Left ventricle myocardium inferior (tissue), 1 donor: ENCODE data around the gene SHB. TPM values are rescaled to one million over a fixed set of nuclear protein-coding genes. Genes with fewer than 3 reads are reported as not detected.
A peak's percentile ranks its signal among the peaks of the same experiment; 100 is the strongest.

ENCODE experiments used
- DNase-seq: peaks from one replicate; pipeline ENCODE4 v3.0.0-alpha.2; 2020
- H3K27ac ChIP-seq: fragments of 200-600 bp; replicated peaks from 2 replicates; pipeline ENCODE4 v1.8.0; 2021
- H3K27me3 ChIP-seq: fragments of 200-600 bp; 2 replicates; pipeline ENCODE4 v1.8.0; 2021; ENCODE audit warnings: low read depth
- H3K36me3 ChIP-seq: fragments of 200-600 bp; 2 replicates; pipeline ENCODE4 v1.8.0; 2021
- H3K4me1 ChIP-seq: fragments of 200-600 bp; 2 replicates; pipeline ENCODE4 v1.8.0; 2021
- H3K4me3 ChIP-seq: fragments of 200-600 bp; 2 replicates; pipeline ENCODE4 v1.8.0; 2021; ENCODE audit warnings: mild to moderate bottlenecking, moderate library complexity
- H3K9me3 ChIP-seq: fragments of 200-600 bp; replicated peaks from 2 replicates; pipeline ENCODE4 v1.8.0; 2021
- intact Hi-C: fragments of 100-400 bp; cut with micrococcal nuclease; formaldehyde crosslinking; loops from one replicate; pipeline ENCODE4 v1.11.0; 2022
- total RNA-seq: library from RNA; stranded (reverse); fragmentation: NEBNext Ultra II Directional; extraction: Animal tissue kit (Norgen Biotek cat#: 25700); gene quantifications from one replicate; pipeline ENCODE4 v1.2.1, GENCODE V29; 2021
- TF ChIP-seq, protein P1 (sequence below): fragments of 200-600 bp; IDR thresholded peaks from 2 replicates; pipeline ENCODE4 v1.8.0; 2021; ENCODE audit warnings: antibody characterized with exemption, mild to moderate bottlenecking, borderline replicate concordance
- donor health status: DM: no; HTN: yes; CAD: no; lungs with severe emphysema.

The SHB gene
- total RNA-seq, 1 donor from 2014 or later, result 19.4 TPM

DNA sequence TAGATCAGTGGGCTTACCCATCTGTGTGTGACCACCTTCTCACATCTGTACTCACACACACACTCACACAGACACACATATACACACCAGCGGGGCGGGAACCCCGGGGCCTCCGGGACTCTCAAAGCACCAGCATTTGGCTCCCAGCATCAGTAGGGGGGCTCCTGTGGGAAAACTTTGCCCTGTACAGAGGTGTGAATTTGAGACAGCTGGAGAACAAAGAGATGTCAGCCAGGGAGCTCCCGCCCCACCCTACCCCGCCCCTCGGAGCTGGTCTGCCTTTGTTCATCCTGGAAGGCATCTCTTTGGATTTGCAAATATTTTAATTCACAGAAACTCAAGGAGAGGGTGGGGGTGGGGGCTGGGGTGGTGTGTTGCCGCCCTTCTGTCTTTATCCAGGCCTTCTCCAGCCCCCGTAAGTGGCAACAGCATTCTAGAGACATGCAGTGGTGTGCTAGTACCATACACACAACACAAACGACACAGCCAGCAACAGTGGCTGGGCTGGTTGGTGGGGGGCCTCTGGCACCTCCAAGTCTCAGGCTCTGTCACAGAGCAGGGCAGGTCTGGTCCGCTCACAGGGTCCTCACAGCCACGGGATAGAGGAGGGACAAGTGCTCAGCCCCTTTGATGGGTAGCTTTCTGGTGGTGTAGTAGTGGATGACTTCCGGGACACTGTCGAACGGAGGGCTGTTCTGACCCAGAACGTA, 149.6 kb downstream of the SHB start:
- intact Hi-C loops, result no loop called here
- TF ChIP-seq, protein P1, sequence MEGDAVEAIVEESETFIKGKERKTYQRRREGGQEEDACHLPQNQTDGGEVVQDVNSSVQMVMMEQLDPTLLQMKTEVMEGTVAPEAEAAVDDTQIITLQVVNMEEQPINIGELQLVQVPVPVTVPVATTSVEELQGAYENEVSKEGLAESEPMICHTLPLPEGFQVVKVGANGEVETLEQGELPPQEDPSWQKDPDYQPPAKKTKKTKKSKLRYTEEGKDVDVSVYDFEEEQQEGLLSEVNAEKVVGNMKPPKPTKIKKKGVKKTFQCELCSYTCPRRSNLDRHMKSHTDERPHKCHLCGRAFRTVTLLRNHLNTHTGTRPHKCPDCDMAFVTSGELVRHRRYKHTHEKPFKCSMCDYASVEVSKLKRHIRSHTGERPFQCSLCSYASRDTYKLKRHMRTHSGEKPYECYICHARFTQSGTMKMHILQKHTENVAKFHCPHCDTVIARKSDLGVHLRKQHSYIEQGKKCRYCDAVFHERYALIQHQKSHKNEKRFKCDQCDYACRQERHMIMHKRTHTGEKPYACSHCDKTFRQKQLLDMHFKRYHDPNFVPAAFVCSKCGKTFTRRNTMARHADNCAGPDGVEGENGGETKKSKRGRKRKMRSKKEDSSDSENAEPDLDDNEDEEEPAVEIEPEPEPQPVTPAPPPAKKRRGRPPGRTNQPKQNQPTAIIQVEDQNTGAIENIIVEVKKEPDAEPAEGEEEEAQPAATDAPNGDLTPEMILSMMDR, result no peak
- Histone ChIP-seq H3K9me3 (no peaks in the 10 kb centered on the region), H3K4me1 (peaks cover 62% of the 10 kb centered on the region), H3K27ac (no peak overlapping the region), H3K4me3 (no peak overlapping the region), H3K27me3 (no peaks in the 10 kb centered on the region), H3K36me3 (peaks cover 12% of the 10 kb centered on the region)
- no peak for DNase-seq

DNA sequence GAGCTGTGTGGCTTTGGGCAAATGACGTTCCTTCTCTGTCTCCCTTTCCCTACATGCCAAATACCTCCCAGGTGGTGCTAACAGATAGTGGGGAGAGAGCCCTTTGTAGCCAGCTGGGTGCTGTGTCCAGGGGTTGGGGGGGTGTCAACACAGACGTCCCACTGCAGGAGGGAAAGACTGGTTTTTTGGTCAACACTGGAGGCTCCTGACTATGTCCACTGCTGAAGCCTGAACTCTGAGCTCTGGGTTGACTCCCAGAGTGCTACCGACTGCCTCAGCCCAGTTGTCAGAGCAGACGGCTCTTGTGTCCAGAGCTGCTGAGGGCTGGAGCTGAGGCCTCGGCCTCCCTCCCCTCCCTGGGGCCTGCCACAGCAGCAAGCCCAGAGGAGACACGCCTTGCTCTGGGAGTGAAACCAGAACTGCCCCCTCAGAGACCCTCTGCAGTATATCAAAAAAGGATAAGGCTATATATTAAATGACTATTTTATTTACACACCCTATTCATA, 150.3 kb downstream of the SHB start:
- Histone ChIP-seq H3K4me1 (peaks cover 69% of the 10 kb centered on the region), H3K27me3 (no peaks in the 10 kb centered on the region), H3K4me3 (no peak overlapping the region), H3K9me3 (no peaks in the 10 kb centered on the region), H3K36me3 (peaks cover 12% of the 10 kb centered on the region), H3K27ac (peak overlapping the region; percentile 87)
- intact Hi-C loops, result no loop called here
- TF ChIP-seq, protein P1, result no peak
- DNase-seq, result no peak

DNA sequence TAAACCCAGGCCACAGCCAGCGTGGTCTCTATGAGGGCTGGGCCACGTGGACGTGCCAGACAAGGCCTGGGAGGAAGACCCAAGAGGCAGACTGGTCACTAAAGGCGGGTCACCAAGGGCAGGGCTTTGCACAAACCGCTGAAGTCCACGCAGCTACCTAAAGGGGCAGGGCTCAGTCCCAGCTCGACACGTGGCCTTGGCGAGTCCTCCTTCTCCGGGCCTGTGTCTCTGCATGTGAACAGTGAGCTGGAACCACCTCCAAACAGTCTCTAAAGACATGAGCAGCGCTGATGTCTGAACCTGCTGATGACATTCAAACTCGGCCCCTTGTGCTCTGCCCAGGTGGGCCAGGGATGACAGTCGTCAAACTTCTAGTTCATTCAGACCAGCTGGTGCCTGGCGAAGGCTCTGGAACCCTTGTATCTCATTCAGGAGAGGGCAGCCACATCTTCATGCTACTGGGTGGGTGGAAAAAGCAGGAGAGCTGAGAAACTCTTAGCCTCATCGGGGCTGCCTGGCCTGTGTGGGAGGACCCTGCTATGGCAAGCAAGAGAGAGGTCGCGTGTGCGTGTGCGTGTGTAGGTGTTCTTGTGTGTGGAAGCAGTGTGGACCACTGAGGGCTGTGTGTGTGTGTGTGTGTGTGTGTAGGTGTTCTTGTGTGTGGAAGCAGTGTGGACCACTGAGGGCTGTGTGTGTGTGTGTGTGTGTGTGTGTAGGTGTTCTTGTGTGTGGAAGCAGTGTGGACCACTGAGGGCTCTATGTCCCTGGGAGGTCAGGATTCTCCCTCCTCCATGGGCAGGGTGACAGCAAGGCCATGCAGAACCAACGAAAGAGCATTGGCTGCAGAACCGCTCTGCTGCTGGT, 151.0 kb downstream of the SHB start:
- no peaks in the 10 kb centered on the region for H3K27me3 ChIP-seq
- peak overlapping the region; percentile 87 for H3K27ac ChIP-seq
- H3K36me3 ChIP-seq, result peaks cover 12% of the 10 kb centered on the region
- DNase-seq, result no peak
- intact Hi-C loops, result no loop called here
- H3K4me3 ChIP-seq, result no peak overlapping the region
- peaks cover 69% of the 10 kb centered on the region for H3K4me1 ChIP-seq
- TF ChIP-seq, protein P1, result no peak
- H3K9me3 ChIP-seq, result no peaks in the 10 kb centered on the region

DNA sequence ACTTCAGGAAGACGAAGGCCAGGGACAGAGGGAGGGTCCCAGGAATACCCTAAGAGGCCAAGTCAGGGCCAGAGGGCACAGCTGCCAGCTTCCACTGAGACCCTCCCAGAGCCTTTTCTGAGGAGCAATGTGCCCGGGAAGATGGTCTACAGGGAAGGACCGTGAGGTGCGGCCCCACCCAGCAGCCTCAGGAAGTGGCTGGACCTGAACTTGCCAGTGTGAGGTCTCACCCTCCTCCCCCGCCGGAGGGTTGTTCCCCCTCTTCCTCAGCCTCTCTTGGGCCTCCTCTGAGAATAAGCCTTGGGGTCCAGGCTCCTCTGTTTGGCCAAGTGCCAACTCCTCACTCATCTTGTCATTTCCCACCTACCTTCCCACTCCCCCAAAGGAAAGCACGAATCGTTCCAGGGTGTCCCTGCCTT, 151.7 kb downstream of the SHB start:
- H3K4me3 ChIP-seq, result no peak overlapping the region
- peaks cover 62% of the 10 kb centered on the region for H3K4me1 ChIP-seq
- TF ChIP-seq, protein P1, result no peak
- H3K27ac ChIP-seq, result peak overlapping the region; percentile 87
- no peak for DNase-seq
- intact Hi-C loops, result no loop called here
- H3K27me3 ChIP-seq, result no peaks in the 10 kb centered on the region
- peaks cover 12% of the 10 kb centered on the region for H3K36me3 ChIP-seq
- no peaks in the 10 kb centered on the region for H3K9me3 ChIP-seq

DNA sequence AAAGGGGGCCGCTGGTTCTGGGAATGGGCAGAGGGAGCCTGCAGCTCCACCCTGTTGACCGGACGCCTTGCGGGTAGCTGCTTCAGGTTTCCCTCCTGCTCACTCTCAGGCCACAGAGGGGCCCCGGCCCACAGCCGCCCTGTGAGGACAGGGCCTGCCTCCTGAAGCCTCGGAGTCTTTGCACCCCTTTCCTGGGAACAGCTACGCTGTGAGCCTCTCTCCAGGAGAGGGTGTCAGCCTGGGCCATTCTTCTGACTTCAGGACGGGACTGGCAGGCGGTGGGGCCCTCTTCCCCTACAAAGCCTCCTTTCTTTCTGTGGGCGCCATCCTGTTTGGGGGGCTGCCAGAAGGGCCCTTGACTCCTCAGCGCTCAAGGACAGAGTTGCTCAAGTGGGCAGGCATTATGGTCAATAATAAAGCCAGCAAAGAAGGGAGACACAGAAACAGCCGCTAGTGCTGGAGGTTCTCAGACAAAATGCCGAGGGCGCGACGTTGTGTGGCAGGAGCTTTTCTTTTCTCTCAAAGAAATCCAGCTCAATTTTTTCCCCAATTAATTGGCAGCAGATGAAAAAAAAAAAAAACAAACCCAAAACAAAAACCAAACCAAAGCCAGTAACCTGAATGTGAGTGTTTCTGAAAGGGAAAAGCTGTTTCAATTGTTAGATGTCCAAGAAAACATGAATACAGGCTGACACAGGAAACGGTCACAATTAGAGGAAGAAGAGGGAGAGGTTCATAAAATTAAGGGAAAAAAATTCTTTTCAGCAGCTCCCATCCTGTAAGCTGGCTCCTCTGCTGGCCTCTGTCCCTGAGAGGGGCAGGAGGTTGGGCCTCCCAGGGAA, 152.3 kb downstream of the SHB start:
- intact Hi-C loops, result no loop called here
- DNase-seq, result no peak
- peak overlapping the region; percentile 87 for H3K27ac ChIP-seq

More for the DNA sequence above, 152.3 kb downstream of the SHB start:
- H3K4me3 ChIP-seq, result peak overlapping the region; percentile 27
- no peaks in the 10 kb centered on the region for H3K9me3 ChIP-seq
- H3K27me3 ChIP-seq, result no peaks in the 10 kb centered on the region
- peaks cover 56% of the 10 kb centered on the region for H3K4me1 ChIP-seq
- TF ChIP-seq, protein P1, result no peak
- peaks cover 12% of the 10 kb centered on the region for H3K36me3 ChIP-seq
